RCC 7860 (cell line): ENCODE results near the gene SNRNP48.

Experiments used
- DNase-seq: peaks from one replicate; pipeline ENCODE4 v3.0.0-alpha.2; 2015; ENCODE audit warnings: low spot score
- FAIRE-seq: peaks from 2 replicates; lab custom pipeline; 2012; peaks lifted over from hg19 to GRCh38; lab: Jason Lieb, UNC

Gene SNRNP48

GRCh38 chr6:7559196-7559595 is 30.8 kb upstream of the SNRNP48 start:
- FAIRE-seq (no peak), DNase-seq (no peak)

- FAIRE-seq (no peak), DNase-seq (no peak)
These were observed 30.2 kb upstream of the SNRNP48 start for GRCh38 chr6:7559651-7560385.

- DNase-seq (no peak), FAIRE-seq (no peak)
These were observed 28.6 kb upstream of the SNRNP48 start for GRCh38 chr6:7561153-7561964.

- no peak for DNase-seq
- FAIRE-seq: no peak
These were observed 27.2 kb upstream of the SNRNP48 start for GRCh38 chr6:7562769-7563168.

GRCh38 chr6:7566107-7566506 is 23.9 kb upstream of the SNRNP48 start:
- FAIRE-seq: no peak
- DNase-seq: no peak

GRCh38 chr6:7566617-7567173 is 23.3 kb upstream of the SNRNP48 start:
- DNase-seq (no peak), FAIRE-seq (no peak)

- FAIRE-seq: no peak
- DNase-seq: no peak
These were observed 22.0 kb upstream of the SNRNP48 start for GRCh38 chr6:7568021-7568420.

- FAIRE-seq (no peak), DNase-seq (no peak)
These were observed 20.9 kb upstream of the SNRNP48 start for GRCh38 chr6:7569082-7569481.

GRCh38 chr6:7572213-7572943 is 17.6 kb upstream of the SNRNP48 start:
- DNase-seq: no peak
- FAIRE-seq: no peak

GRCh38 chr6:7574500-7574899 is 15.5 kb upstream of the SNRNP48 start:
- FAIRE-seq (no peak), DNase-seq (no peak)

GRCh38 chr6:7578516-7578915 is 11.5 kb upstream of the SNRNP48 start:
- DNase-seq (no peak), FAIRE-seq (no peak)

GRCh38 chr6:7578931-7579330 is 11.1 kb upstream of the SNRNP48 start:
- FAIRE-seq (no peak), DNase-seq (no peak)

GRCh38 chr6:7579851-7580250 is 10.1 kb upstream of the SNRNP48 start:
- DNase-seq: no peak
- FAIRE-seq: no peak

GRCh38 chr6:7580537-7580926 is 9.5 kb upstream of the SNRNP48 start:
- FAIRE-seq (no peak), DNase-seq (no peak)

GRCh38 chr6:7580927-7581618 is 8.9 kb upstream of the SNRNP48 start:
- DNase-seq: peak; percentile 16
- no peak for FAIRE-seq

GRCh38 chr6:7585287-7585930 is 4.6 kb upstream of the SNRNP48 start:
- FAIRE-seq: no peak
- DNase-seq: no peak

- DNase-seq: no peak
- no peak for FAIRE-seq
These were observed 2.3 kb upstream of the SNRNP48 start for GRCh38 chr6:7587631-7588100.

GRCh38 chr6:7588506-7588905 is 1.5 kb upstream of the SNRNP48 start:
- DNase-seq (no peak), FAIRE-seq (no peak)

GRCh38 chr6:7589221-7589620 is 777 bp upstream of the SNRNP48 start:
- FAIRE-seq: no peak
- DNase-seq: no peak

GRCh38 chr6:7590918-7591302 is 912 bp downstream of the SNRNP48 start:
- DNase-seq (no peak), FAIRE-seq (no peak)
